ENCODE measurements around the gene THRA. TPM values are rescaled to one million over a fixed set of nuclear protein-coding genes. Genes with fewer than 3 reads are reported as not detected.

THRA gene
- total RNA-seq, 1 donor from 2014 or later: 4.5 TPM

DNA sequence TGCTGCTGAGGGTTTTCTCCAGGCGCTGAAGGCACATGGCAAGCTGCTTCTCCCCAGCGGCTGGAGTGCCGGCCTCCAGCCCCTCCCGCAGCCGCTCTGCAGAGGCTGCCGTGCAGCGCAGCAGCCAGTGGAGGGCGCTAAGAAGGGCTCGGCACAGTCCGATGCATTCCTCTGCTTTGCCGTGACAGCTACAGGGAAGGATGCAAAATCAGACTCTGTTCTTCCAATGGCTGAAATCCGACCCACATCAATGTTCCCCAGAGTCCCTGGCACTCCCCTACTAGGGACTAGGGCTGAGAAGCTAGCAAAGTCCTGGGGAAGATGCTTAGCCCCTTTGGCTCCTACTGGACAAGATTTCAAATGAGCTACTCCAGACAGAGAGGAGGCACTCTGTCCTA, 27.6 kb upstream of the THRA start:
- Mint-ChIP-seq H3K27ac (no peak overlapping the region), H3K4me3 (no peak overlapping the region), H3K27me3 (no peaks in the 10 kb centered on the region), H3K9me3 (no peaks in the 10 kb centered on the region), H3K36me3 (ENCODE audit: low read depth) (peaks cover 19% of the 10 kb centered on the region), H3K4me1 (no peaks in the 10 kb centered on the region)
- DNase-seq: no peak
- intact Hi-C loops (cut with micrococcal nuclease): no loop called here

DNA sequence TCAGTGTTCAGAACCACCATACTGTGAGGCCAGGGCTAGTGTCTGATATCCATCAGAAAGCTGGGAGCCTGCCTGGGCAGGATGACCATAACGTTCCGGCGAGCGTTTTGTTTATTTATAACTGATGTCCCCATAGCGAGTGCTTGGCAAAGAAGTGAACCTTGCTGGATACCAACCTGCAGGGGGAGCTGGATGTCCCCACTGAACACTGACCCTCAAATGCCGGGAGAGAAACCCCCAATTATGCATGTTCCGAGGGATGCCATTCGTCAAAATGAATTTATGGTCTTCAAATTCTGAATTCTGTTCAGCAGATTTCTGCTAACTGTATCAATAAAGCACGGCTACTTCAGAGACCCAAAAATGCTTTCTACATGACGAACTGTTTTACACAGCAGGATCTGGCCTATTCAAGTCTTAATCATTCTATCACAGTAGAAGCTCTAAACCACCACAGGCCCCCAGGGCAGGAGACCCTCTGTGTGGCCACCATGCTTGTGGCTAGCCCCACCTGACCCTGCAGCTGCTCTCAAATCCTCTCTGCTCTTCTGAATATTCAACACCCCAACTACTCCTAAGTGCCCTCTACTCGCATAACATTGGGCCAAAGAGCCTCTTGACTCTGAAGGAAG, 23.8 kb upstream of the THRA start:
- H3K4me1 Mint-ChIP-seq: no peaks in the 10 kb centered on the region
- H3K9me3 Mint-ChIP-seq: no peaks in the 10 kb centered on the region
- H3K27ac Mint-ChIP-seq: no peak overlapping the region
- intact Hi-C loops (cut with micrococcal nuclease): no loop called here
- H3K27me3 Mint-ChIP-seq: no peaks in the 10 kb centered on the region
- no peak for DNase-seq
- H3K4me3 Mint-ChIP-seq: no peak overlapping the region
- H3K36me3 Mint-ChIP-seq (ENCODE audit: low read depth): peaks cover 13% of the 10 kb centered on the region

DNA sequence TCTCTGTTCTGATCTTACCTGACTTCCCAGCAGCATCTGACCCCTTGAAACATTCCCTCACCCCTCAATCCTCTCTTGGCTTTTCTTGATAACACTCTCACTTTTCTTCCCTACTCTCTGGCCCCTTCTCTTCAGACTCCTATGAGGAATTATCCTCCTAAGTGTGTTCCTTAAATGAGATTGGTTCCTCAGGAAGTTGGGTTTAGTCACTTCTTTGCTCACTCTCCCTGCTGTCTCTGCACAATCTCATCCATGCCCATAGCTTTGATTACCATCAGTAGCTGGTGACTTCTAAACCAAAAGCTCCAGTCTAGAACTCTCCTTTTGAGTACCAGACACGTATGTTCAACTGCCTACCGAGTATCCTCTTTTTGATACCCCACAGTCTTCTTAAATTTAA, 21.6 kb upstream of the THRA start:
- Mint-ChIP-seq H3K36me3 (ENCODE audit: low read depth) (peaks cover 12% of the 10 kb centered on the region), H3K27me3 (no peaks in the 10 kb centered on the region), H3K4me3 (no peak overlapping the region), H3K9me3 (no peaks in the 10 kb centered on the region), H3K4me1 (no peaks in the 10 kb centered on the region), H3K27ac (no peak overlapping the region)
- DNase-seq: no peak
- intact Hi-C loops (cut with micrococcal nuclease): no loop called here

DNA sequence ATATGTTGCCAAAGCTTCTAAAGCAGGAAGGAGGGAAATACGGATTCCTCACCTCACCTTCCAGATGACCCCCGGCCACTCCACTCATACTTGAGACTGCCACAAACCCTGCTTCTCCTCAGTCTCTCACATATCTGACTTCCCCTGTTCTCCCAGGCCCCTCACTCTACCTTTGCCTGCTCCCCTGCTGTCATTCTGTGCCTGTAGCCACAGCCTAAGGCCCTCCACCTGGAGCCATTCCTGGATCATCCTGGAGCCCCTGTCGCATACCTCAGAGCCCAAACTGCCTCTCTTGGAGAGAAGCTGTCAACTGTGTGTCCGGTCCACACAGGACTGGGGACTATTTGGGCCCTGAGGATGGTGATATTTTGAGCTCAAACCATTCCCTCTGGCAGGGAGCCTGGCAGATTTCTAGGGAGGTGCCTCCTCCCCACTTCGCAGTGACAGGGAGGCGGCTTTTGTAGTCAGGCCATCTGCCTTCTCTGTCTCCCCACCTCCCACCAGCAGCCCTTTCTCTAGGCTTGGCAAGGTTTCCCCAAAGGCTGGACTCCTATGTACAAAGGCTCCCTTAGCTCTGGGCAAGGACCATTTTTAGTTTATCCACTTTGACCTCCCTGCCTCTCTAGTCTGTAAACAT, 6.3 kb upstream of the THRA start:
- intact Hi-C loops (cut with micrococcal nuclease): no loop called here
- Mint-ChIP-seq H3K27ac (no peak overlapping the region), H3K4me3 (no peak overlapping the region), H3K27me3 (peaks cover 19% of the 10 kb centered on the region), H3K36me3 (ENCODE audit: low read depth) (peaks cover 9% of the 10 kb centered on the region), H3K4me1 (peaks cover 13% of the 10 kb centered on the region), H3K9me3 (no peaks in the 10 kb centered on the region)
- peak; percentile 53 for DNase-seq

- Mint-ChIP-seq H3K9me3 (no peaks in the 10 kb centered on the region), H3K27me3 (peaks cover 28% of the 10 kb centered on the region), H3K4me3 (no peak overlapping the region), H3K36me3 (ENCODE audit: low read depth) (peaks cover 2% of the 10 kb centered on the region), H3K27ac (no peak overlapping the region), H3K4me1 (peaks cover 20% of the 10 kb centered on the region)
- intact Hi-C loops (cut with micrococcal nuclease): no loop called here
- DNase-seq: no peak
These were observed 4.5 kb upstream of the THRA start for GRCh38 chr17:40058186-40058784.

DNA sequence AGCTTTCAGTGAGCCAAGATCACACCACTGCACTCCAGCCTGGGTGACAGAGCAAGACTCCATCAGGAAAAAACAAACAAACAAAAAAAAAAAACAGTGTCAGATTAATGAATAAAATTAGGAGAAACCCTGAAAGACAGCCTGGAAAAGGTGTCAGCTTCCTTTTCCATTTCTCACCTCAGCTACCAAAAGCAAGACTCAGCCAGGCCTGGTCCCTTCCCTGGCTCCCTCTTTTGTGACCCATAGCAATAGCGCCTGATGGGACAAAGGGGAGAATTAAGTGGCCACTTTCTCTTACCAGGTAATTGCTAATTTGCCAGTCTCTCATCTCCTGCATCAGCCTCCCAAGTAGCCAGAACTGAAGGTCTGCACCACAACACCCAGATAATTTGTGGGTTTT, 3.9 kb upstream of the THRA start:
- Mint-ChIP-seq H3K27me3 (peaks cover 34% of the 10 kb centered on the region), H3K4me1 (peaks cover 22% of the 10 kb centered on the region), H3K9me3 (no peaks in the 10 kb centered on the region), H3K27ac (no peak overlapping the region), H3K4me3 (no peak overlapping the region), H3K36me3 (ENCODE audit: low read depth) (peaks cover 2% of the 10 kb centered on the region)
- DNase-seq: no peak
- intact Hi-C loops (cut with micrococcal nuclease): no loop called here

DNA sequence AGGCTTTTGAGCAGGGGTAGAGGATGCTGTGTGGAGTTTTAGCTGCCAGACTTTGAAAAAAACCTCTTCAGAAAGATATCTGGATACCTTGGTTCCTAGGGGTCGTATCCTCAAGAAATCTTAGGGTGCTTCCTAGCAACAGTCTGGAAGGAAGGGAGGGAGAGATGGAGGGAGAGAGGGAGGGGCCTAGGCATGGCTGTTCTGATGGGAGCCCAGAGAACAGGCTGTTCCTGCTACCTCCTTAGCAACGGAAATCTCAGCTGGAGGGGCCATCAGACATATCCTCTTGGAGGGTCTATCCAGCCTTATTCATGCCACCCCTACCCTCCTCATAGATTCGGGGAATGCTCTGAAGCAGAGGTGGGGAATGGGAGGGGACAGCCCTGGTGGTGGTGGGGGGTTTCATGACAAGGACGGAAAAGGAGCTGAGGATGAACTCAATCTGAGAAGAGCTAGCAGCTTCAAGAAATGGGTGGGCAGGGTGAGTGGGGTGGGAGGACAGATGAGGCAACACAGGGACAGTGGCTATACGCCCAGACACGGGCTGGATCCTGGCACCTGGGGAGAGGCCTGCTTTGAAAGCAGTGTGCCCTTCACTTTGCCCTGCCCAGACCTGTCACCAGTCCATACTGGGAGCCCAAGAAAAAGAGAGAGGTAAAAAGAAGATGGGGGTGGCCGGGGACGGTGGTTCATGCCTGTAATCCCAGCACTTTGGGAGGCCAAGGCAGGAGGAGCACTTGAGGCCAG, 2.9 kb upstream of the THRA start:
- Mint-ChIP-seq H3K9me3 (no peaks in the 10 kb centered on the region), H3K4me1 (peaks cover 29% of the 10 kb centered on the region), H3K27ac (no peak overlapping the region), H3K27me3 (peaks cover 43% of the 10 kb centered on the region), H3K36me3 (ENCODE audit: low read depth) (no peaks in the 10 kb centered on the region), H3K4me3 (no peak overlapping the region)
- intact Hi-C loops (cut with micrococcal nuclease): no loop called here
- no peak for DNase-seq

DNA sequence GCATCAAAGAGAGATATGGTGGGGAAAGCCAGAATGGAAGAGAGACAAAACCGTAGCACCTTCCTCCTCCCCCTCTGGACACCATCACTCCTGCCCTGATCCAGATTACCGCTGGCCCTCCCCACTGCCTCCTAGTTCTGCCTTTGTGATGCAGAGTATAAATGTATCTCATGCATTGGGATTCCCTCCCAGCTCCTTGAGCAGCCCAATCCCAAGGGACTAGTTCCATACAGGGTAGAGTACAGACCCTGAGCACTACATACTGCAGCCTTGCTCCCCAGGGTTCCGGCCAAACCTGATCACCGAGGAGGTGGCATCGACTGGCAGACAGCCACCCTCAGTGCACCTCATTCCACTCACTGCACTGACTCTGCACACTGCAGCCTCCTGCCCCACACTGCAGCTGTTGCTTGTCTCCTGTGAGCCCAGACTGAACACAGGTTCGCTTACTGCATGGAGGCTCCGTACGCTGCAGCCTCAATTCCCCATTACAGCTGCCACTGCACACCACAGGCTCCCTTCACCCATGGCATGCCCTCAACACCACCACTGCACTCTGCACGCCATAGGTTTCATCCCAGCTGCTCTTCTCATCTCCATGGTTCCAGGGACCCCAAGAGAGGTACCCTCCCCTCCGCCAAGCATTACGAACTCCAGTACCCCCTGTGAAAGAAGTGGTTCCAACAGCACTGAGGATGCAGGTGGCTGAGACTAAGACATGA, 1.7 kb upstream of the THRA start:
- Mint-ChIP-seq H3K27ac (no peak overlapping the region), H3K36me3 (ENCODE audit: low read depth) (no peaks in the 10 kb centered on the region), H3K4me1 (peaks cover 27% of the 10 kb centered on the region), H3K4me3 (peak overlapping the region; percentile 82), H3K9me3 (no peaks in the 10 kb centered on the region), H3K27me3 (peaks cover 47% of the 10 kb centered on the region)
- DNase-seq: no peak
- intact Hi-C loops (cut with micrococcal nuclease): no loop called here

DNA sequence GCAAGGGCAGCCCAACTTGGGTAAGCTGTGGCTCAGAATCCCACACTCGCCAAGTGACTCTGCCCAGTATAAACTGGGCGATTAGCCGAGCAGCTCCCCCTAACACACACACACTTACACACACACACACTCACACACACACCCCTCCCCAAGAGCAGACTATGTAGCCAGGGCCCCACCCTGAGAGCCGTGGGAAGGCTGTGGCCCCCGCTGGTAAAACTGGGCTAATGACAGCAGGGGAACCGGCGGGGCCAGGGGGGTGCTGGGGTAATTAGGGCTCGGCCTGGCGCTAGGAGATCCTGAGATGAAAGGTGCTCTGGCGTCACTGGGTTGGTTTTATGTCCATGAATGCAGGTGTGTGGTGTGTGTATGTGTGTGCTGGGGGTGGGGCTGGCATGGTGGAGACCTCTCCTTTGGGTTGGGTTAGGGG, 1.1 kb upstream of the THRA start:
- H3K9me3 Mint-ChIP-seq: no peaks in the 10 kb centered on the region
- H3K36me3 Mint-ChIP-seq (ENCODE audit: low read depth): no peaks in the 10 kb centered on the region
- H3K27me3 Mint-ChIP-seq: peaks cover 47% of the 10 kb centered on the region
- peak overlapping the region; percentile 6 for H3K27ac Mint-ChIP-seq
- intact Hi-C loops (cut with micrococcal nuclease): loop anchor here (1.0 to 2.0 kb wide), 3 partner anchors 7 to 49 kb away; partner anchors contain the start of gene MED24
- H3K4me1 Mint-ChIP-seq: peaks cover 27% of the 10 kb centered on the region
- DNase-seq: no peak
- peak overlapping the region; percentile 82 for H3K4me3 Mint-ChIP-seq

GRCh38 chr17:40063187-40063771, 514 bp downstream of the THRA start:
- intact Hi-C loops (cut with micrococcal nuclease): loop anchor here (2.0 kb wide), 2 partner anchors 24 to 48 kb away; no protein-coding TSS in a partner anchor
- peaks cover 29% of the 10 kb centered on the region for H3K4me1 Mint-ChIP-seq
- H3K9me3 Mint-ChIP-seq: no peaks in the 10 kb centered on the region
- H3K4me3 Mint-ChIP-seq: peak overlapping the region; percentile 78
- H3K27me3 Mint-ChIP-seq: peaks cover 42% of the 10 kb centered on the region
- peak; percentile 70 for DNase-seq
- no peaks in the 10 kb centered on the region for H3K36me3 Mint-ChIP-seq (ENCODE audit: low read depth)
- H3K27ac Mint-ChIP-seq: no peak overlapping the region

DNA sequence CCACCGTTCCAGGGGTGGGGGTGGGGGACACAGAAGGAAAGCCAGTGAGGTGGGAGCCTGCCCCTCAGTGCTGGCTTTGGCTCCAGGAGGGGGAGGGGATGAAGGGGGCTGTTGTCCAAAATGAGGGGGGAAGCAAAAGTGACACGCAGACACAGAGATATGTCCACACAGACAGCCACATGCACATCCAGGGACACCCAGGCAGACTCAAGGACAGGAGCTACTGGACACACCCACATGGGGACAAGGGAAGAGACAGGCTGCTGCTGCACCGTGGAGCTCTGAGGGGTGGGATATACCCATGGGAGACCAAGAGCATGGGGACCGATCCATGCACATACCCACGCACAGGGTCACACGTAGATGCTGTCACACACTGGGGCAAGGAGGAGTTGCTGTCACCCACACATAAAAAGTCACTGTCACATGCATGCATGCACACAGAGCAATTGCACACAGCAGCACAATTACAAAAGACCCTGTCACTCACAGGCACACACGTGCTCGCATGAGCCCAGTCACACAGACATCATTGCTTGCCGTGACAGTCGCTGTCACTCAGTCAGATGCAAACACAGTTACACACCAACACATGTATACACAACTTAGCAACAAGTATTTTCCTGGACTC, 1.3 kb downstream of the THRA start:
- Mint-ChIP-seq H3K4me1 (peaks cover 34% of the 10 kb centered on the region), H3K9me3 (no peaks in the 10 kb centered on the region), H3K36me3 (ENCODE audit: low read depth) (no peaks in the 10 kb centered on the region), H3K27me3 (peaks cover 42% of the 10 kb centered on the region), H3K4me3 (peak overlapping the region; percentile 78), H3K27ac (peak overlapping the region; percentile 28)
- intact Hi-C loops (cut with micrococcal nuclease): loop anchor here (2.0 kb wide), 2 partner anchors 23 to 47 kb away; no protein-coding TSS in a partner anchor
- no peak for DNase-seq

DNA sequence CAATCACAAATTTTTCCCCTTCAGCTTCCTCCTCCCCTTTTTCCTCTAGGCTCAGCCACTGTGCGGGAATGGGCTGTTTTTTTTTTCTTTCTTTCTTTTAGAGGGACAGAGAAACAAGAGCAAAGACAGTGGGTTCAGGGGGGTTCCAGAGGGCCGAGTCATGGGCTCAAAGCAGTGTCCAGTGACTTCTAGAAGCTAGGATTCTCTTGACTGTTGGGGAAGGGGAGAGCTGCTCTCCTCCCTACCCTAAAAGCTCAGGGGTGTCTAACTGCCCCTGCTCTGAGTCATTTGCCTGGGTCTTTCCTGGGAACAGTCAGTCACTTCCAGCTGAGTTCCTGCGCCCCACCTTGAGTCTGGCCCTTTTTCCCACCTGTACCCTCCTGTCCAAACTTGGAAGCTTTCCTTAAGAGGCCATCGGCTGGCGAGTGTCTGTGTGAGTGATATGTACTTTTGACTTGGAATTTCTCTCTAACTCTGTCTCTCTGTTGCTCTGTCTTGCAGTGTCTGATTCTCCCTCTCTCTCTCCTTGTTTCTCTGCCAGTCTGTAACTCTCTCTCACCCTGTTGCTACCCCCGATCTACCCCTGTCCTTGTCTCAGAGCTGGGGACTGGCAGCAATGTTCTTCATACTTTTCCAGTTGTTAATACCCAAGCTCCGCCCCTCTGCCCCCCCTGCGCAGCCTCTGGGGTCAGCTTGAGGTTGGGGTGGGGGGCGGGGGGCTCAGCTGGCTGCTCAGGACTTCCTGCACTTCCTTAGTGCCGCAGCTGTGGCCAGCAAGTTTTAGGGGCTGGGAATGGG, 2.4 kb downstream of the THRA start:
- no peak overlapping the region for H3K27ac Mint-ChIP-seq

More for the DNA sequence above, 2.4 kb downstream of the THRA start:
- no peak for DNase-seq
- Mint-ChIP-seq H3K9me3 (no peaks in the 10 kb centered on the region), H3K4me3 (no peak overlapping the region), H3K4me1 (peaks cover 45% of the 10 kb centered on the region), H3K36me3 (ENCODE audit: low read depth) (no peaks in the 10 kb centered on the region), H3K27me3 (peaks cover 39% of the 10 kb centered on the region)
- intact Hi-C loops (cut with micrococcal nuclease): no loop called here

Measured in activated CD4-positive, alpha-beta T cell treated with anti-CD3 and anti-CD28 coated beads, Interleukin-2, amount 10 ng/mL, durations not matched to agents 24 days and 14 days (primary cell).